Measurements from ENCODE around the gene DHCR7.

Gene DHCR7

GRCh38 chr11:71442880-71443279 lies 5.3 kb downstream of the DHCR7 start:
- H3K79me1 ChIP-seq (ENCODE audit: low read length): peaks cover 4% of the 10 kb centered on the region
- H3K18ac ChIP-seq (ENCODE audit: low read length): no peak overlapping the region
- no peak overlapping the region for H3K4me2 ChIP-seq (ENCODE audit: low read length)
- H3K9ac ChIP-seq (ENCODE audit: low read length): no peak overlapping the region
- no peak overlapping the region for H4K12ac ChIP-seq (ENCODE audit: low read depth, low read length)
- H2AK5ac ChIP-seq (ENCODE audit: low read length): no peak overlapping the region
- no peak overlapping the region for H2BK120ac ChIP-seq (ENCODE audit: insufficient read depth, low read length, poor library complexity)
- H3K9me3 ChIP-seq (ENCODE audit: insufficient read depth, low read depth, low read length): peaks cover 5% of the 10 kb centered on the region
- H3K4me1 ChIP-seq (ENCODE audit: control insufficient read depth in 1 of 2, insufficient read depth in 2 of 2, low read length in 2 of 2): peaks cover 0 to 8% of the 10 kb centered on the region in 2 experiments
- H2AFZ ChIP-seq (ENCODE audit: insufficient read depth, low read length, poor library complexity): no peak overlapping the region
- H2BK12ac ChIP-seq (ENCODE audit: low read length): no peak overlapping the region
- no peak overlapping the region for H3K4me3 ChIP-seq (ENCODE audit: low read depth, low read length)
- no peak overlapping the region for H3K14ac ChIP-seq (ENCODE audit: low read length)
- no peak overlapping the region for H4K91ac ChIP-seq (ENCODE audit: low read depth, low read length)
- H3K27ac ChIP-seq (ENCODE audit: low read depth, low read length): no peak overlapping the region
- H2BK5ac ChIP-seq (ENCODE audit: low read depth, low read length, poor library complexity): no peak overlapping the region
- H3K36me3 ChIP-seq (ENCODE audit: control insufficient read depth in 1 of 2, insufficient read depth in 2 of 2, low read length in 2 of 2): peaks cover 74 to 77% of the 10 kb centered on the region in 2 experiments
- no peaks in the 10 kb centered on the region for H3K27me3 ChIP-seq (ENCODE audit: insufficient read depth, low read length)
- WGBS (ENCODE audit: extremely low coverage, insufficient coverage, insufficient read length): no CpG with 5 or more reads among the region's 5 CpGs
- H4K8ac ChIP-seq (ENCODE audit: low read depth, low read length): no peak overlapping the region
- no peak overlapping the region for H3K4ac ChIP-seq (ENCODE audit: low read depth, low read length)
- DNase-seq: no peak
- H3K79me2 ChIP-seq (ENCODE audit: control insufficient read depth, insufficient read depth, low read length, poor library complexity): peaks cover 5% of the 10 kb centered on the region
- no peak overlapping the region for H3K23ac ChIP-seq (ENCODE audit: low read length)

GRCh38 chr11:71442123-71442522 lies 6.1 kb downstream of the DHCR7 start:
- H3K18ac ChIP-seq (ENCODE audit: low read length): no peak overlapping the region
- peaks cover 0 to 6% of the 10 kb centered on the region in 2 experiments for H3K4me1 ChIP-seq (ENCODE audit: control insufficient read depth in 1 of 2, insufficient read depth in 2 of 2, low read length in 2 of 2)
- no peaks in the 10 kb centered on the region for H3K79me2 ChIP-seq (ENCODE audit: control insufficient read depth, insufficient read depth, low read length, poor library complexity)
- no peaks in the 10 kb centered on the region for H3K79me1 ChIP-seq (ENCODE audit: low read length)
- H3K4ac ChIP-seq (ENCODE audit: low read depth, low read length): no peak overlapping the region
- no peak overlapping the region for H3K4me2 ChIP-seq (ENCODE audit: low read length)
- no peak overlapping the region for H3K23ac ChIP-seq (ENCODE audit: low read length)
- H2AFZ ChIP-seq (ENCODE audit: insufficient read depth, low read length, poor library complexity): no peak overlapping the region
- H4K91ac ChIP-seq (ENCODE audit: low read depth, low read length): no peak overlapping the region
- no peak overlapping the region for H3K27ac ChIP-seq (ENCODE audit: low read depth, low read length)
- peaks cover 5% of the 10 kb centered on the region for H3K9me3 ChIP-seq (ENCODE audit: insufficient read depth, low read depth, low read length)
- DNase-seq: no peak
- no peak overlapping the region for H4K8ac ChIP-seq (ENCODE audit: low read depth, low read length)
- H2BK120ac ChIP-seq (ENCODE audit: insufficient read depth, low read length, poor library complexity): no peak overlapping the region
- H2BK12ac ChIP-seq (ENCODE audit: low read length): no peak overlapping the region
- no peak overlapping the region for H2AK5ac ChIP-seq (ENCODE audit: low read length)
- no CpG with 5 or more reads among the region's 8 CpGs for WGBS (ENCODE audit: extremely low coverage, insufficient coverage, insufficient read length)
- no peak overlapping the region for H3K9ac ChIP-seq (ENCODE audit: low read length)
- H3K4me3 ChIP-seq (ENCODE audit: low read depth, low read length): no peak overlapping the region
- H3K27me3 ChIP-seq (ENCODE audit: insufficient read depth, low read length): no peaks in the 10 kb centered on the region
- peaks cover 82 to 85% of the 10 kb centered on the region in 2 experiments for H3K36me3 ChIP-seq (ENCODE audit: control insufficient read depth in 1 of 2, insufficient read depth in 2 of 2, low read length in 2 of 2)
- H4K12ac ChIP-seq (ENCODE audit: low read depth, low read length): no peak overlapping the region
- H2BK5ac ChIP-seq (ENCODE audit: low read depth, low read length, poor library complexity): no peak overlapping the region
- H3K14ac ChIP-seq (ENCODE audit: low read length): no peak overlapping the region

GRCh38 chr11:71441251-71441650 lies 6.9 kb downstream of the DHCR7 start:
- Histone ChIP-seq H3K4me1 (ENCODE audit: control insufficient read depth in 1 of 2, insufficient read depth in 2 of 2, low read length in 2 of 2) (no peaks in the 10 kb centered on the region), H2BK12ac (ENCODE audit: low read length) (no peak overlapping the region), H4K91ac (ENCODE audit: low read depth, low read length) (no peak overlapping the region), H3K18ac (ENCODE audit: low read length) (no peak overlapping the region), H3K79me1 (ENCODE audit: low read length) (no peaks in the 10 kb centered on the region), H3K4ac (ENCODE audit: low read depth, low read length) (no peak overlapping the region), H2BK5ac (ENCODE audit: low read depth, low read length, poor library complexity) (no peak overlapping the region), H3K27me3 (ENCODE audit: insufficient read depth, low read length) (no peaks in the 10 kb centered on the region), H3K9me3 (ENCODE audit: insufficient read depth, low read depth, low read length) (peaks cover 5% of the 10 kb centered on the region), H4K8ac (ENCODE audit: low read depth, low read length) (no peak overlapping the region), H3K4me3 (ENCODE audit: low read depth, low read length) (no peak overlapping the region), H2AFZ (ENCODE audit: insufficient read depth, low read length, poor library complexity) (no peak overlapping the region), H2BK120ac (ENCODE audit: insufficient read depth, low read length, poor library complexity) (no peak overlapping the region), H3K14ac (ENCODE audit: low read length) (no peak overlapping the region), H3K79me2 (ENCODE audit: control insufficient read depth, insufficient read depth, low read length, poor library complexity) (no peaks in the 10 kb centered on the region), H2AK5ac (ENCODE audit: low read length) (no peak overlapping the region), H3K9ac (ENCODE audit: low read length) (no peak overlapping the region), H4K12ac (ENCODE audit: low read depth, low read length) (no peak overlapping the region), H3K4me2 (ENCODE audit: low read length) (no peak overlapping the region), H3K36me3 (ENCODE audit: control insufficient read depth in 1 of 2, insufficient read depth in 2 of 2, low read length in 2 of 2) (peaks cover 83 to 86% of the 10 kb centered on the region in 2 experiments), H3K23ac (ENCODE audit: low read length) (no peak overlapping the region), H3K27ac (ENCODE audit: low read depth, low read length) (no peak overlapping the region)
- WGBS (ENCODE audit: extremely low coverage, insufficient coverage, insufficient read length): no CpG with 5 or more reads among the region's 11 CpGs
- no peak for DNase-seq

- no peaks in the 10 kb centered on the region for H3K79me1 ChIP-seq (ENCODE audit: low read length)
- H3K23ac ChIP-seq (ENCODE audit: low read length): no peak overlapping the region
- H3K9me3 ChIP-seq (ENCODE audit: insufficient read depth, low read depth, low read length): peaks cover 5% of the 10 kb centered on the region
- H2BK12ac ChIP-seq (ENCODE audit: low read length): no peak overlapping the region
- H2BK120ac ChIP-seq (ENCODE audit: insufficient read depth, low read length, poor library complexity): no peak overlapping the region
- no peak overlapping the region for H2AFZ ChIP-seq (ENCODE audit: insufficient read depth, low read length, poor library complexity)
- H3K14ac ChIP-seq (ENCODE audit: low read length): no peak overlapping the region
- no peak overlapping the region for H4K12ac ChIP-seq (ENCODE audit: low read depth, low read length)
- no peak overlapping the region for H2BK5ac ChIP-seq (ENCODE audit: low read depth, low read length, poor library complexity)
- H4K91ac ChIP-seq (ENCODE audit: low read depth, low read length): no peak overlapping the region
- no peaks in the 10 kb centered on the region for H3K79me2 ChIP-seq (ENCODE audit: control insufficient read depth, insufficient read depth, low read length, poor library complexity)
- H3K4ac ChIP-seq (ENCODE audit: low read depth, low read length): no peak overlapping the region
- peaks cover 88 to 89% of the 10 kb centered on the region in 2 experiments for H3K36me3 ChIP-seq (ENCODE audit: control insufficient read depth in 1 of 2, insufficient read depth in 2 of 2, low read length in 2 of 2)
- H4K8ac ChIP-seq (ENCODE audit: low read depth, low read length): no peak overlapping the region
- no peak overlapping the region for H3K18ac ChIP-seq (ENCODE audit: low read length)
- H3K9ac ChIP-seq (ENCODE audit: low read length): no peak overlapping the region
- H3K27me3 ChIP-seq (ENCODE audit: insufficient read depth, low read length): no peaks in the 10 kb centered on the region
- peak overlapping the region; percentile 6 for H3K4me3 ChIP-seq (ENCODE audit: low read depth, low read length)
- WGBS (ENCODE audit: extremely low coverage, insufficient coverage, insufficient read length): no CpG with 5 or more reads among the region's 6 CpGs
- no peak overlapping the region for H3K27ac ChIP-seq (ENCODE audit: low read depth, low read length)
- H3K4me1 ChIP-seq (ENCODE audit: control insufficient read depth in 1 of 2, insufficient read depth in 2 of 2, low read length in 2 of 2): no peaks in the 10 kb centered on the region
- H2AK5ac ChIP-seq (ENCODE audit: low read length): no peak overlapping the region
- DNase-seq: no peak
- H3K4me2 ChIP-seq (ENCODE audit: low read length): no peak overlapping the region
These were observed 8.0 kb downstream of the DHCR7 start for GRCh38 chr11:71440021-71440755.
